Measurements from ENCODE around the gene ZBTB16. TPM values are rescaled to one million over a fixed set of nuclear protein-coding genes. Genes with fewer than 3 reads are reported as not detected.

ZBTB16 gene
- polyA plus RNA-seq, 1 donor from 2014 or later, result 0.45 TPM

DNA sequence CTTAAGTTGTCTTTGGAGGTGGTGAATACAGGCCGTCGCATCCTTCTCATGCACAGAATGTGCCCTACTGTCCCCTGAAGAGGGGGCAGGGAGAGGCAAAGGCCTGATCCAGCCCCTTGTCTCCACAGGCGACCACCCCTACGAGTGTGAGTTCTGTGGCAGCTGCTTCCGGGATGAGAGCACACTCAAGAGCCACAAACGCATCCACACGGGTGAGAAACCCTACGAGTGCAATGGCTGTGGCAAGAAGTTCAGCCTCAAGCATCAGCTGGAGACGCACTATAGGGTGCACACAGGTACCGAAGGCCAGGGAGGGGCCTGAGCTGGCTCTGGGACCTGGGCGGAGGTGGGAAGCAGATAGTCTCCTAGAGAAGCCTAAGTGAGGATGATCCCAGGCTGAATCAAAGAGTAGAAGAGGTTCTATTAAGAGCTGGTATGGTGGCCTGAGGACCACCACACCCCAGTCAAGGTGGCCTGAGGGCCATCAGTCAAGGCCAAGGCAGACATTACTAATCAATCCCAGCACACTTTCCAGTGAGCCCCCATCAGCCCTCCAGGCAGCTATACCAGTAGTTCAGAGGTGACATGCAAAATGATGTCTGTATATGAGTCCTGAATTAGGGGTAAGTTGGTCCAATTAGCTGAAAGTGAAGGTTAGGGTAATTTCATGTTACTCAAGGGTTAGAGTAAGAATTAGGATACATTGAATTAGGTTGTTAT is 187.7 kb downstream of the ZBTB16 start:
- H3K4me2 ChIP-seq (ENCODE audit: low read length), result no peak overlapping the region
- H3K79me2 ChIP-seq (replicated peaks; ENCODE audit: insufficient read depth, low read length), result no peaks in the 10 kb centered on the region
- H3K9me2 ChIP-seq (ENCODE audit: insufficient read depth, low read length), result no peaks in the 10 kb centered on the region
- H4K20me1 ChIP-seq (ENCODE audit: insufficient read depth), result no peaks in the 10 kb centered on the region
- no peak overlapping the region for H3K27ac ChIP-seq (ENCODE audit: low read length)
- H3K9ac ChIP-seq (ENCODE audit: low read length), result no peak overlapping the region
- H3K36me3 ChIP-seq (ENCODE audit: insufficient read depth, low read length), result no peaks in the 10 kb centered on the region
- no peaks in the 10 kb centered on the region for H3K9me3 ChIP-seq (ENCODE audit: low read length)
- H3F3A ChIP-seq (ENCODE audit: insufficient read depth, low read length, poor library complexity, severe bottlenecking), result no peaks in the 10 kb centered on the region
- TF ChIP-seq POLR2AphosphoS5 (IDR thresholded peaks at IDR 0.05), result no peak
- TF ChIP-seq RAD21 (conservative IDR thresholded peaks at IDR 0.05), result no peak
- no peak for TF ChIP-seq SMC3 (conservative IDR thresholded peaks at IDR 0.05; ENCODE audit: poor library complexity)
- no peak for TF ChIP-seq TAF1 (IDR thresholded peaks at IDR 0.05; ENCODE audit: low read depth)
- TF ChIP-seq, protein P1, sequence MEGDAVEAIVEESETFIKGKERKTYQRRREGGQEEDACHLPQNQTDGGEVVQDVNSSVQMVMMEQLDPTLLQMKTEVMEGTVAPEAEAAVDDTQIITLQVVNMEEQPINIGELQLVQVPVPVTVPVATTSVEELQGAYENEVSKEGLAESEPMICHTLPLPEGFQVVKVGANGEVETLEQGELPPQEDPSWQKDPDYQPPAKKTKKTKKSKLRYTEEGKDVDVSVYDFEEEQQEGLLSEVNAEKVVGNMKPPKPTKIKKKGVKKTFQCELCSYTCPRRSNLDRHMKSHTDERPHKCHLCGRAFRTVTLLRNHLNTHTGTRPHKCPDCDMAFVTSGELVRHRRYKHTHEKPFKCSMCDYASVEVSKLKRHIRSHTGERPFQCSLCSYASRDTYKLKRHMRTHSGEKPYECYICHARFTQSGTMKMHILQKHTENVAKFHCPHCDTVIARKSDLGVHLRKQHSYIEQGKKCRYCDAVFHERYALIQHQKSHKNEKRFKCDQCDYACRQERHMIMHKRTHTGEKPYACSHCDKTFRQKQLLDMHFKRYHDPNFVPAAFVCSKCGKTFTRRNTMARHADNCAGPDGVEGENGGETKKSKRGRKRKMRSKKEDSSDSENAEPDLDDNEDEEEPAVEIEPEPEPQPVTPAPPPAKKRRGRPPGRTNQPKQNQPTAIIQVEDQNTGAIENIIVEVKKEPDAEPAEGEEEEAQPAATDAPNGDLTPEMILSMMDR (IDR thresholded peaks at IDR 0.05; ENCODE audit: poor library complexity, severe bottlenecking), result no peak
- TF ChIP-seq, protein P2, sequence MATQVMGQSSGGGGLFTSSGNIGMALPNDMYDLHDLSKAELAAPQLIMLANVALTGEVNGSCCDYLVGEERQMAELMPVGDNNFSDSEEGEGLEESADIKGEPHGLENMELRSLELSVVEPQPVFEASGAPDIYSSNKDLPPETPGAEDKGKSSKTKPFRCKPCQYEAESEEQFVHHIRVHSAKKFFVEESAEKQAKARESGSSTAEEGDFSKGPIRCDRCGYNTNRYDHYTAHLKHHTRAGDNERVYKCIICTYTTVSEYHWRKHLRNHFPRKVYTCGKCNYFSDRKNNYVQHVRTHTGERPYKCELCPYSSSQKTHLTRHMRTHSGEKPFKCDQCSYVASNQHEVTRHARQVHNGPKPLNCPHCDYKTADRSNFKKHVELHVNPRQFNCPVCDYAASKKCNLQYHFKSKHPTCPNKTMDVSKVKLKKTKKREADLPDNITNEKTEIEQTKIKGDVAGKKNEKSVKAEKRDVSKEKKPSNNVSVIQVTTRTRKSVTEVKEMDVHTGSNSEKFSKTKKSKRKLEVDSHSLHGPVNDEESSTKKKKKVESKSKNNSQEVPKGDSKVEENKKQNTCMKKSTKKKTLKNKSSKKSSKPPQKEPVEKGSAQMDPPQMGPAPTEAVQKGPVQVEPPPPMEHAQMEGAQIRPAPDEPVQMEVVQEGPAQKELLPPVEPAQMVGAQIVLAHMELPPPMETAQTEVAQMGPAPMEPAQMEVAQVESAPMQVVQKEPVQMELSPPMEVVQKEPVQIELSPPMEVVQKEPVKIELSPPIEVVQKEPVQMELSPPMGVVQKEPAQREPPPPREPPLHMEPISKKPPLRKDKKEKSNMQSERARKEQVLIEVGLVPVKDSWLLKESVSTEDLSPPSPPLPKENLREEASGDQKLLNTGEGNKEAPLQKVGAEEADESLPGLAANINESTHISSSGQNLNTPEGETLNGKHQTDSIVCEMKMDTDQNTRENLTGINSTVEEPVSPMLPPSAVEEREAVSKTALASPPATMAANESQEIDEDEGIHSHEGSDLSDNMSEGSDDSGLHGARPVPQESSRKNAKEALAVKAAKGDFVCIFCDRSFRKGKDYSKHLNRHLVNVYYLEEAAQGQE (IDR thresholded peaks at IDR 0.05; ENCODE audit: borderline replicate concordance), result no peak
- no peak for TF ChIP-seq EZH2 (IDR thresholded peaks at IDR 0.05; ENCODE audit: borderline replicate concordance, insufficient read depth, low read length, poor library complexity, severe bottlenecking)
- no peak for TF ChIP-seq MXI1 (conservative IDR thresholded peaks at IDR 0.05; ENCODE audit: poor library complexity, severe bottlenecking)
- no peak for TF ChIP-seq EP300 (conservative IDR thresholded peaks at IDR 0.05; ENCODE audit: poor library complexity, severe bottlenecking)
- no peak overlapping the region for H3K4me3 ChIP-seq (ENCODE audit: low read length)
- no peak overlapping the region for H2AFZ ChIP-seq (ENCODE audit: low read depth, low read length)
- H3K27me3 ChIP-seq (ENCODE audit: insufficient read depth, low read depth, low read length), result no peaks in the 10 kb centered on the region

- no peaks in the 10 kb centered on the region for H3F3A ChIP-seq (ENCODE audit: insufficient read depth, low read length, poor library complexity, severe bottlenecking)
- H3K27me3 ChIP-seq (ENCODE audit: insufficient read depth, low read depth, low read length), result no peaks in the 10 kb centered on the region
- TF ChIP-seq TAF1 (IDR thresholded peaks at IDR 0.05; ENCODE audit: low read depth) (no peak), EZH2 (IDR thresholded peaks at IDR 0.05; ENCODE audit: borderline replicate concordance, insufficient read depth, low read length, poor library complexity, severe bottlenecking) (no peak), POLR2AphosphoS5 (IDR thresholded peaks at IDR 0.05) (no peak), EP300 (conservative IDR thresholded peaks at IDR 0.05; ENCODE audit: poor library complexity, severe bottlenecking) (no peak), SMC3 (conservative IDR thresholded peaks at IDR 0.05; ENCODE audit: poor library complexity) (no peak), RAD21 (conservative IDR thresholded peaks at IDR 0.05) (no peak), MXI1 (conservative IDR thresholded peaks at IDR 0.05; ENCODE audit: poor library complexity, severe bottlenecking) (no peak)
- TF ChIP-seq, protein P1 (IDR thresholded peaks at IDR 0.05; ENCODE audit: poor library complexity, severe bottlenecking), result no peak
- TF ChIP-seq, protein P2 (IDR thresholded peaks at IDR 0.05; ENCODE audit: borderline replicate concordance), result no peak
- H2AFZ ChIP-seq (ENCODE audit: low read depth, low read length), result no peak overlapping the region
- no peaks in the 10 kb centered on the region for H3K36me3 ChIP-seq (ENCODE audit: insufficient read depth, low read length)
- no peak overlapping the region for H3K4me2 ChIP-seq (ENCODE audit: low read length)
- H3K27ac ChIP-seq (ENCODE audit: low read length), result no peak overlapping the region
- no peaks in the 10 kb centered on the region for H3K9me2 ChIP-seq (ENCODE audit: insufficient read depth, low read length)
- no peaks in the 10 kb centered on the region for H3K79me2 ChIP-seq (replicated peaks; ENCODE audit: insufficient read depth, low read length)
- no peaks in the 10 kb centered on the region for H4K20me1 ChIP-seq (ENCODE audit: insufficient read depth)
- no peak overlapping the region for H3K9ac ChIP-seq (ENCODE audit: low read length)
- no peak overlapping the region for H3K4me3 ChIP-seq (ENCODE audit: low read length)
- H3K9me3 ChIP-seq (ENCODE audit: low read length), result no peaks in the 10 kb centered on the region
Observed at GRCh38 chr11:114250180-114250579, 190.7 kb downstream of the ZBTB16 start.
